GM21723 (cell line): ENCODE measurements around the gene NAT9.

Experiments
- ATAC-seq: cut with Tn5 transposase; IDR thresholded peaks from one replicate; pipeline ENCODE4 v1.9.1; 2021; ENCODE audit warnings: mild to moderate bottlenecking, moderate library complexity; ENCODE audit not compliant: unreplicated experiment

The NAT9 gene

GRCh38 chr17:74780443-74781238, 4.5 kb upstream of the NAT9 start:
- no peak for ATAC-seq

DNA sequence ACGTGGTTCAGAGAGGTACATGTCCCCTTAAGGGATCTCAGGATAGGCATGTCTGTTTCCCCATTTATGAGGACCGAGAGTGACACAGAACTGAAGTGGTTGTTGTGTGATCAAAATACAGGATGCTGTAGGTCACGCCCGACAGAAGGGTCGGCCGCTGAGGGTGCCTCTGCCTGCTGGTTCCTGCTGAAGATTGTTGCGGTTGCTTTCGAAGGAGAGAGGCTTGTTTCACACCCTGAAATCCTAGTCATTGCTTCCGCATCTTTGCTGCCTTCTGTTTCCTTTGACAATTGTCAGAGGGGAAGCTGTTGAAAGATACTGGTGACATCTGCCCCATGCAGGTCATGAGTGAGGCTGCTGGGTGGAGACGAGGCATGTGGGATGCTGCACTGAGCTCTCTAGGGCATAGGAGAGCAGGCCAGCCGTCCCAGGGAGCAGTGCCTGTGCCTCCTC, 3.8 kb upstream of the NAT9 start:
- ATAC-seq = peak; percentile 53

GRCh38 chr17:74779501-74779900, 3.4 kb upstream of the NAT9 start:
- no peak for ATAC-seq

- ATAC-seq = no peak
Measured at GRCh38 chr17:74778960-74779359, 2.8 kb upstream of the NAT9 start.

GRCh38 chr17:74777901-74778515, 1.9 kb upstream of the NAT9 start:
- ATAC-seq = no peak

DNA sequence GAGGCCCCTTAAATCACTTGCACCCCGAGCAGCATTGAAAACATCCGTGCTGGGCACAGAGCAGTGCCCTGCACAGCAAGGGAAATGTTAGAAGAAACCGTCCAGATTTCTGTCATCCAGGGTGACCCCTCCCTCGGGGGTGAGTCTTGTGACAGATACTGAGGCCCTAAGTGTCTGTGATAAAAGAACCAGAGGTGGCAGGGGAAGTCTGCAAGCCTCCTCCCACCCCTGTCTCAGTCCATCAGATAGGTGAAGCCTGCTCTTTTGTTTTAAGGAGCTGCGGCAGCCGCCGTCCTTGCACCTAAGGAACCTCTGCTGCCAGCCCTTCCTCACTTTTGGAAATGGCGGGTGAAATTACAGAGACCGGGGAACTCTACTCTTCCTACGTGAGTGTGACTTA, 845 bp upstream of the NAT9 start:
- no peak for ATAC-seq

DNA sequence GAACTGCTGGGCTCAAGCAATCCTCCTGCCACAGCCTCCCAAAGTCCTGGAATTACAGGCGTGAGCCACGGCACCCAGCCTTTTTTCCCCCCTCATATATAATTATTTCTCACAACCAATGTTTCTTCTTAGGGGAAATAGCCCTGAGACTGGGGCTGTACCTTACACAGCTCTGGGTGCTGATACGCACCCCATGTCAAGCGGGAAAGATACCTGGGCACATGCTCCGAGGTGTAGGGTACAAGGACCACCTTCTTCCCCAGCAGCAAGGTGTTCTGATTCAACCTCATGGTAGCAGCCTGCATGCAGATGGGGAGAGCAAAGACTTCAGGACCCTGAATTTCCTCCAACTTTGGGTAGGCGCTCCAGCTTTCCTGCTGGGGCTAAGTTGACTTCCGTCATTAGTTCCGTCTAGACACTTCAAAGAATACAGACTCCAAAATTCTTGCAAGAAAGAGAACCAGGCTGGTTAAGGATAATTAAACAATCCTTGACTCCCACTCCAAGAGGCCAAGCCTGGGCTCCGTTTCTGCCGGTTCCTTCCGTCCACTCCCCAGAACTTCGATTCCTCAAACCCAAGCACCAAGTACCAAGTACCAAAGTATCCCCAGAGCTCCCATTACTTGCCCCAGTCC, 619 bp downstream of the NAT9 start:
- no peak for ATAC-seq

- ATAC-seq = no peak
Measured at GRCh38 chr17:74773871-74774286, 2.3 kb downstream of the NAT9 start.

DNA sequence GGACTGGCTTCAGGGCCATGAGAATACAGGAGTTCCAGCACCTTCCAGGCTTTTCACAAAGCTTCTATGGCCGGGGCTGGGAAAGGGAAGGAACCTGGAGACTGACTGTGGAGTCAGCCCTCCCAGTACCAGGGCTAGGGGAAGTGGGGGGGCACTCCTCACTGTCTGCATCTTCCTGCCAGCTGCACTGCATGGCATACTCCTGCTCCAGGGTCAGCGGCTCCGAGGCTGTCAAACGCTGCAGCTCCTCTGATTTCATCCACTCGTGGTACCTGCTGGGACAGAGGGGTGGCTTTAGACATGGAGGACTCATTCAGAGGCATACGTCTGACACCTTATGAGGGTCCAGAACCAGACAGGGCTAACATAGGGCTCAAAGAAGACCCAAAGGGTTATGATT, 2.7 kb downstream of the NAT9 start:
- no peak for ATAC-seq

- ATAC-seq = no peak
Measured at GRCh38 chr17:74772053-74772452, 4.1 kb downstream of the NAT9 start.

DNA sequence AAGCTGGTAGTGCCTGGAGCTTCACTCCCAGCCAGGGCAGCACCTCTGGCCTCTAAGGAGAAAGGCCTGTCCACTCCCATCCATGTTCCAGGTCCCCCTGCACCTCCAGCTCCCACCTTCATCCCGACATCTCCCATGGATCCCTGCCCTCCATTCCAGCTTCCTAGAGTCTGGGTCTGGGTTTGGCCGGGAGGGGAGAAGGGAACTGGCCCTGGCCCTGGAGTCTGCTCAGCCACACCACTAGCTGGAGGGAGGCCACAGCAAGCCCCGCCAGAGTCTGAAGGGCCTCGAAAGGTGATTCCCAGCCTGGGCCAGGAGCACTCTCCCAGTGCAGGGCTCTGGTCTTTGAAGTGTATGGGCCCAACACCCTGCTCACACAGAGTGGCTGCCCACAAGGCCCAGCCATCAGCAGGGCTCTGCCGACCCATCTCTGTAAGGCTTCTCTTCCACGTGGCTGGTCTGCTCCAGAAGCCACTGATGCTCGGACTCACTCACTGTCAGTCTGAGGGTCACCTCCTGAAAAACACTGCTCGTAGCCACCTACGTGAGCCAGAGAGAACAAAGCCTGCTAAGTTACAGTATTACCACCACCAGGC, 4.7 kb downstream of the NAT9 start:
- ATAC-seq = no peak

DNA sequence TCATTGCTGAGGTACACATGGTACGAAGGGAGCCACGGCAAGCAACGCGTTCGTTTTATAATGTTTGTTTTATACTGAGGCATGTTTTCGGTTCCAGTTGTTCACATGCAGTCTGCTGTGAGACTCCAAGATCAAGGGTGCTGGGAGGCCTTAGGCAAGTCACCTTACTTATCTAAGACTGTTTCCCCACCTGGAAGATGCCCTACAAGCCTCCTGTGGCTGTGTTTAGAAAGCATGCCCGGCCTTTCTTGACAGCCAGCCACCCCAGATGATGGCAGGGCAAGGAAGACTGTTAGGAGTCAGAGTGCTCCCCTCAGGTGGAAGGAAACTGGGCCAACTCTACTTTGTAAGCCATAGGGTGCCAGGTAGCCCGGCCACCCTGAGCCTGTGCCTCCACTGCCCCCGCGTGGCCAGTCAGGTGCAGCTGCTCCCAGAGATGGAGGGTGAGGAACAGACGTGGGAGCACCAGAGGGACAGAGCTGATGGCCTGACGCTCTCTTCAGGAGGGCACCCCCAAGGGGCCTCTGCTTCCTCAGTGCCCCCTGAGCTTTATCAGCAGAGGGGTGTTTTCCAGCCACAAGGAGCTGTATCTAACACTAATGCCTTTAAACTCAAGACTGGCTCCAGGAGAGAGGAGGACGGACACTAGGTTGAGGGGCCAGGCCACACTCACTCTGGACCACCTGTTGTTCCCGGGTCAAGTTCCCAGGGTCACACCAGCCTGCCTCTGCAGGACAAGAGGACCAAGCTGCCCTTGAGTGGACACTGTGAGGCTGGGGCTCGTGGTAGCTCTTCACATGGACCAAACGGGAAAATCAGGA, 5.4 kb downstream of the NAT9 start:
- ATAC-seq = no peak

DNA sequence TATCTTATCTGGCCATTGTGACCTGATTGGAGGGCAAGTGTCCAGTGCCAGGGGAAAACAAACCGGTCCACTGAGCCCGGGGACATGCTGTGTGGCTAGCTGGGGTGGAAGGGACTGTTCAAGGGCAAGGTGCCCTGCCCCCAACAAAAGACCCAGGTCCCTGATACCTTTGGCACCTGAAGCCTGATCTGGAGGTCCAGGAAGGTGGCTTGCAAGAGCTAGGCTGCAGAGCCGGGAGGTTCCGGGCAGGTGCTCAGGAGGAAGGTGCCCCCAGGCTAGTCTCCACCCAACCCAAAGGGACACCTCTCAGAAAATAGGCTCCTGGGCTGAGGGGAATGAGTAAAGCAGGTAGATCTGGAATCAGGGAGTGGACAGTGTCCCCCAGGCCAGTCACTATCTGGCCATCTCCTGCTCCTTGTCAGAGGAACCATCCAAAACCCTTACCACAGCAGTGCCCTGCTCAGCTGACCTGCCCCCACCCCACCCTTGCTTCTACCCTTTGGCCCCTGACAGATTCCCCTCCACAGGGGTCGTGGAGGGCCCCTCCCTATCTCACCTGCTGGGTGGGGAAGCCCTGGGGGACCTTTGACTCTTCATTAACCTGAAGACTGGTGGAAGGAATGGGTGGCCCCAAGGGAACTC, 6.2 kb downstream of the NAT9 start:
- no peak for ATAC-seq

GRCh38 chr17:74769266-74769855, 6.8 kb downstream of the NAT9 start:
- ATAC-seq = no peak

- ATAC-seq = no peak
Measured at GRCh38 chr17:74768763-74769114, 7.4 kb downstream of the NAT9 start.

DNA sequence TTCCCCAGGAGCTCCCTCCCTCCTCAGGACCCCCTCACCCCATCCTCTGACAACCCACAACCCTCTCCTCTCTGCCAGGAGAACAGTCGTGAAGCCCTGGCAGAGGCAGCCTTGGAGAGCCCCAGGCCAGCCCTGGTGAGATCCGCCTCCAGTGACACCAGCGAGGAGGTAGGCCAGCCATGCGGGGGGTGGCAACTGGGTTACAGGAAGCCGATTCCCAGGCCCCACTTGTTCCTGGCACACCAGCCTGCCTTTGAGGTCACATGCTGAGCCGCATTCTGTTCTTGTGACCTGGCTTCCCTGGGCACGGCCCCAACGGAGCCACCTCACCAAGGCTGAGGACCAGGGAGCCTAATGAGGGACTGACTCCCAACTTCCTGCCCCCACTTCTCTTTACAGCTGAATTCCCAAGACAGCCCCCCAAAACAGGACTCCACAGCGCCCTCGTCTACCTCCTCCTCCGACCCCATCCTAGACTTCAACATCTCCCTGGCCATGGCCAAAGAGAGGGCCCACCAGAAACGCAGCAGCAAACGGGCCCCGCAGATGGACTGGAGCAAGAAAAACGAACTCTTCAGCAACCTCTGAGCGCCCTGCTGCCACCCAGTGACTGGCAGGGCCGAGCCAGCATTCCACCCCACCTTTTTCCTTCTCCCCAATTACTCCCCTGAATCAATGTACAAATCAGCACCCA, 7.9 kb downstream of the NAT9 start:
- no peak for ATAC-seq

DNA sequence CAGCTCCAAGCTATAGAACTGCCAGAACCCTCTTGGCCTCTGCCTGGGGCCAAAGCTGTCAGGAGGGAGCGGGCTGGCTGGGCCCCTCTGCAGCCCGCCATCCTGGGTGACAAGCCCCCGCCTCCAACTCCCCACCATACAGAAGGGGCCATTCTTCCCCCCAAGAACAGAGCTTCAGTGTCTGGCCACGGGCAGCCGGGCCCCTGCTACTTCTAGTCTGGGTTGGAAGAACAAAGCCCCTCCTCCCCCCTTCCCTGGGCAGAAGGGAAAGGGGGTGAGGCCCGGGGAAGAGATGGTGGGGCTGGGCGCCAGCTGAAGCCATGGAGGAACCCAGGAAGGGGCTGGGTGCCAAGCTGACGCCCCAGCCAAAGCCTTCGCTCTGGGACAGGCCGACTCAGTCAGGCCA, 9.0 kb downstream of the NAT9 start:
- ATAC-seq = no peak

- no peak for ATAC-seq
Measured at GRCh38 chr17:74766413-74766812, 9.7 kb downstream of the NAT9 start.

DNA sequence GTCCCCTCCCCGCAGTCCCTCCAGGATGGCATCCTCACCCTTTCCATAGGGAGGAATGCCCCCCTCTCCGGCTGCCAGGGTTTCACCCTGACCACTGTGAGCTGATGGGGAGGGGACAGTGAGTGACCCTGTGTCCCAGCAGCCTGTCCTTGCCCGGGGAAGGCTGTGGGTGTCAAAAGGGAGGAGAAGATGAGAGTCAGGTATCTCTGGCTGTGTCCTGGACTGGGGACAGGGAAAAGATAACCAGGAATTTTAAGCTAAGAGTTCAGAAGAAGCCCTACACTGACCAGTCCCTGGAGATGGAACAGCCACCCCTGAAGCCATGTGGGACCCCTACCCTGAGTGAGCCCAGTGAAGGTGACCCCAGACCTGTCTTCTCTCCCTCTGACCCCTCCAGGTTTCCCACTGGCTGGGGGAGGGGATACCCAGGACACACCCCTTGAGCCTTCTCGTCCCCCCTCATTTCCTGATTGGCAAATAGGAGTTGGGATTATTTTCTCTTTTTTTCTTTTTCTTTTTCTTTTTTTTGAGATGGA, 11.3 kb downstream of the NAT9 start:
- ATAC-seq = no peak
